Measurements from ENCODE around the gene PLPP4.

PLPP4 gene

GRCh38 chr10:120607710-120608703 lies 151.0 kb downstream of the PLPP4 start:
- DNase-seq (no peak), ATAC-seq (ENCODE audit: insufficient read depth, low read depth) (no peak)
- Histone ChIP-seq H3K4me1 (ENCODE audit: insufficient read depth, low read length) (no peaks in the 10 kb centered on the region), H3K27me3 (ENCODE audit: insufficient read depth, low read length, poor library complexity) (no peaks in the 10 kb centered on the region), H4K20me1 (ENCODE audit: insufficient read depth, low read length) (no peaks in the 10 kb centered on the region), H3K4me3 (ENCODE audit: low read depth in 1 of 2, low read length in 2 of 2) (no peak overlapping the region), H3K79me2 (ENCODE audit: insufficient read depth, low read length) (no peaks in the 10 kb centered on the region), H3K4me2 (ENCODE audit: insufficient read depth, low read length) (no peak overlapping the region), H3K9me3 (ENCODE audit: insufficient read depth, low read length, severe bottlenecking) (no peaks in the 10 kb centered on the region), H3K9ac (ENCODE audit: low read depth, low read length) (no peak overlapping the region), H2AFZ (ENCODE audit: low read depth, low read length) (no peak overlapping the region), H3K27ac (ENCODE audit: low read length) (no peak overlapping the region), H3K36me3 (ENCODE audit: insufficient read depth, low read length) (no peaks in the 10 kb centered on the region)
- TF ChIP-seq CTCF (IDR thresholded peaks at IDR 0.05; ENCODE audit: borderline replicate concordance, extremely low read depth, low read length, poor library complexity, severe bottlenecking) (no peak), EZH2 (IDR thresholded peaks at IDR 0.05; ENCODE audit: borderline replicate concordance, low read depth, low read length, severe bottlenecking) (no peak)

- no peaks in the 10 kb centered on the region for H3K9me3 ChIP-seq (ENCODE audit: insufficient read depth, low read length, severe bottlenecking)
- H3K79me2 ChIP-seq (ENCODE audit: insufficient read depth, low read length), result no peaks in the 10 kb centered on the region
- no peaks in the 10 kb centered on the region for H3K4me1 ChIP-seq (ENCODE audit: insufficient read depth, low read length)
- TF ChIP-seq CTCF (IDR thresholded peaks at IDR 0.05; ENCODE audit: borderline replicate concordance, extremely low read depth, low read length, poor library complexity, severe bottlenecking) (no peak), EZH2 (IDR thresholded peaks at IDR 0.05; ENCODE audit: borderline replicate concordance, low read depth, low read length, severe bottlenecking) (no peak)
- no peak overlapping the region for H3K27ac ChIP-seq (ENCODE audit: low read length)
- H3K4me3 ChIP-seq (ENCODE audit: low read depth in 1 of 2, low read length in 2 of 2), result no peak overlapping the region
- H3K36me3 ChIP-seq (ENCODE audit: insufficient read depth, low read length), result no peaks in the 10 kb centered on the region
- H3K27me3 ChIP-seq (ENCODE audit: insufficient read depth, low read length, poor library complexity), result no peaks in the 10 kb centered on the region
- DNase-seq (no peak), ATAC-seq (ENCODE audit: insufficient read depth, low read depth) (no peak)
- no peak overlapping the region for H2AFZ ChIP-seq (ENCODE audit: low read depth, low read length)
- no peak overlapping the region for H3K9ac ChIP-seq (ENCODE audit: low read depth, low read length)
- no peaks in the 10 kb centered on the region for H4K20me1 ChIP-seq (ENCODE audit: insufficient read depth, low read length)
- H3K4me2 ChIP-seq (ENCODE audit: insufficient read depth, low read length), result no peak overlapping the region
These were observed 152.0 kb downstream of the PLPP4 start for GRCh38 chr10:120609006-120609405.

- no peak overlapping the region for H2AFZ ChIP-seq (ENCODE audit: low read depth, low read length)
- DNase-seq (no peak), ATAC-seq (ENCODE audit: insufficient read depth, low read depth) (no peak)
- H3K4me1 ChIP-seq (ENCODE audit: insufficient read depth, low read length), result no peaks in the 10 kb centered on the region
- H3K4me3 ChIP-seq (ENCODE audit: low read depth in 1 of 2, low read length in 2 of 2), result no peak overlapping the region
- H3K36me3 ChIP-seq (ENCODE audit: insufficient read depth, low read length), result no peaks in the 10 kb centered on the region
- H3K79me2 ChIP-seq (ENCODE audit: insufficient read depth, low read length), result no peaks in the 10 kb centered on the region
- H4K20me1 ChIP-seq (ENCODE audit: insufficient read depth, low read length), result no peaks in the 10 kb centered on the region
- H3K9me3 ChIP-seq (ENCODE audit: insufficient read depth, low read length, severe bottlenecking), result no peaks in the 10 kb centered on the region
- TF ChIP-seq CTCF (IDR thresholded peaks at IDR 0.05; ENCODE audit: borderline replicate concordance, extremely low read depth, low read length, poor library complexity, severe bottlenecking) (no peak), EZH2 (IDR thresholded peaks at IDR 0.05; ENCODE audit: borderline replicate concordance, low read depth, low read length, severe bottlenecking) (no peak)
- no peak overlapping the region for H3K4me2 ChIP-seq (ENCODE audit: insufficient read depth, low read length)
- no peak overlapping the region for H3K27ac ChIP-seq (ENCODE audit: low read length)
- no peaks in the 10 kb centered on the region for H3K27me3 ChIP-seq (ENCODE audit: insufficient read depth, low read length, poor library complexity)
- no peak overlapping the region for H3K9ac ChIP-seq (ENCODE audit: low read depth, low read length)
These were observed 153.8 kb downstream of the PLPP4 start for GRCh38 chr10:120610791-120611190.

Data from DND-41 (cell line).